HEK293 (cell line): ENCODE results near the gene SPDL1.

Source experiments
- CTCF ChIA-PET: fragments of 350-600 bp; formaldehyde crosslinking; extraction: SDS; loops from one replicate; lab custom pipeline; 2021; ENCODE audit warnings: antibody characterized with exemption; lab: Yijun Ruan, JAX
- POLR2A ChIA-PET: fragments of 300-600 bp; formaldehyde crosslinking; extraction: SDS; loops from one replicate; lab custom pipeline; 2020; ENCODE audit warnings: antibody characterized with exemption, inconsistent platforms; lab: Yijun Ruan, JAX
- H3K27ac ChIP-seq: fragments of 200-500 bp; sonication (Bioruptor generic); 2 replicates; pipeline ENCODE4 v1.5.1; 2014; ENCODE audit warnings: low read depth, low read length, control low read depth, inconsistent platforms; ENCODE audit errors: extremely low read depth
- H3K36me3 ChIP-seq, 2 experiments: fragments of 200-500 bp in 1 of 2; sonication (Bioruptor generic) in 1 of 2; 1 replicate in 1 of 2; 2 replicates in 1 of 2; pipeline ENCODE4 v1.5.1; 2014 to 2017; ENCODE audit warnings: inconsistent platforms in 2 of 2, low read length in 2 of 2; ENCODE audit not compliant: control insufficient read depth in 2 of 2, insufficient read depth in 1 of 2
- H3K4me1 ChIP-seq: fragments of 200-500 bp; sonication (Bioruptor generic); 2 replicates; pipeline ENCODE4 v1.5.1; 2014; ENCODE audit warnings: mild to moderate bottlenecking, low read length, inconsistent platforms; ENCODE audit not compliant: control insufficient read depth, insufficient read depth
- H3K4me3 ChIP-seq: 2 replicates; pipeline ENCODE4 v1.5.1; 2011; ENCODE audit warnings: low read depth, mild to moderate bottlenecking, control low read depth, low read length, moderate library complexity
- H3K9me3 ChIP-seq: fragments of 200-500 bp; sonication (Bioruptor generic); 2 replicates; pipeline ENCODE4 v1.5.1; 2014; ENCODE audit warnings: low read depth, low read length, inconsistent platforms; ENCODE audit not compliant: control insufficient read depth, insufficient read depth
- EGR2 ChIP-seq: fragments of 450-650 bp; formaldehyde crosslinking; IDR thresholded peaks from 2 replicates; pipeline ENCODE4 v1.5.1; 2016; ENCODE audit warnings: low read depth, missing biosample characterization, missing genetic modification characterization
- SCRT1 ChIP-seq: fragments of 450-650 bp; formaldehyde crosslinking; IDR thresholded peaks from 2 replicates; pipeline ENCODE4 v1.5.1; 2016; ENCODE audit warnings: missing biosample characterization, missing genetic modification characterization, borderline replicate concordance
- ZBTB48 ChIP-seq: fragments of 450-650 bp; formaldehyde crosslinking; IDR thresholded peaks from 2 replicates; pipeline ENCODE4 v1.5.1; 2016; ENCODE audit warnings: missing biosample characterization, missing genetic modification characterization
- ZEB2 ChIP-seq: fragments of 450-650 bp; formaldehyde crosslinking; IDR thresholded peaks from 2 replicates; pipeline ENCODE4 v1.5.1; 2016; ENCODE audit warnings: missing biosample characterization, missing genetic modification characterization
- ZFP41 ChIP-seq: fragments of 450-650 bp; formaldehyde crosslinking; IDR thresholded peaks from 2 replicates; pipeline ENCODE4 v1.5.1; 2016; ENCODE audit warnings: missing biosample characterization, missing genetic modification characterization, borderline replicate concordance
- ZNF132 ChIP-seq: fragments of 450-650 bp; formaldehyde crosslinking; IDR thresholded peaks from 2 replicates; pipeline ENCODE4 v1.5.1; 2017; ENCODE audit warnings: missing biosample characterization, missing genetic modification characterization, borderline replicate concordance
- ZNF416 ChIP-seq: fragments of 450-650 bp; formaldehyde crosslinking; IDR thresholded peaks from 2 replicates; pipeline ENCODE4 v1.5.1; 2016; ENCODE audit warnings: missing biosample characterization, missing genetic modification characterization
- ZNF561 ChIP-seq: fragments of 450-650 bp; IDR thresholded peaks from 2 replicates; pipeline ENCODE4 v1.5.1; 2018; ENCODE audit warnings: missing biosample characterization, missing genetic modification characterization, borderline replicate concordance
- ZNF585B ChIP-seq: fragments of 450-650 bp; formaldehyde crosslinking; IDR thresholded peaks from 2 replicates; pipeline ENCODE4 v1.5.1; 2016; ENCODE audit warnings: missing biosample characterization, missing genetic modification characterization
- ZNF791 ChIP-seq: fragments of 450-650 bp; formaldehyde crosslinking; IDR thresholded peaks from 2 replicates; pipeline ENCODE4 v1.5.1; 2016; ENCODE audit warnings: missing biosample characterization, missing genetic modification characterization
- TF ChIP-seq, protein P1 (sequence below): fragments of 450-650 bp; formaldehyde crosslinking; IDR thresholded peaks from 2 replicates; pipeline ENCODE4 v1.5.1; 2017; ENCODE audit warnings: missing biosample characterization, missing genetic modification characterization
- TF ChIP-seq, protein P2 (sequence below): fragments of 450-650 bp; formaldehyde crosslinking; IDR thresholded peaks from 2 replicates; pipeline ENCODE4 v1.5.1; 2016; ENCODE audit warnings: missing biosample characterization, missing genetic modification characterization
- TF ChIP-seq, protein P3 (sequence below): fragments of 450-650 bp; formaldehyde crosslinking; IDR thresholded peaks from 2 replicates; pipeline ENCODE4 v1.5.1; 2016; ENCODE audit warnings: missing biosample characterization, missing genetic modification characterization
- TF ChIP-seq, protein P4 (sequence below): fragments of 450-650 bp; formaldehyde crosslinking; IDR thresholded peaks from 2 replicates; pipeline ENCODE4 v1.5.1; 2016; ENCODE audit warnings: missing biosample characterization, missing genetic modification characterization

Gene SPDL1

DNA sequence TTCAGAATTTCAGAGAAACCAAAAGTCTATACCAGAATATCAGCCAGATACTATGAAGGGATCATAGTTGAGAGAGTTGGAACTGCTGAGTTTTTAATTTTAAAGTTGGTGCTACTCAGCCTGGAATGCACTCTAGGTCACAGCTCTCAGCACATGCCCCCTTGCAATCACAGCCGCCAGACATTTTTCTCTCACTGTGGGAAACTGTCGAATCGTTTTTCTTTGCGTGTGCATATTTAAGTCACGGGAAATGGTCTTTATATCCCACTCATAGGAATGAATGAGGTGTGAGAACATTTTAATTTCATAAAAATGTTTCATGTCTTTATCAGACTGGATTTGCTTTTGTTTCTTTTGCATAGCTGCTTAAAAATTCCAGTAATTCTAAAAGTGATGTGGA lies 12.2 kb upstream of the SPDL1 start (continued):
- TF ChIP-seq, protein P1, sequence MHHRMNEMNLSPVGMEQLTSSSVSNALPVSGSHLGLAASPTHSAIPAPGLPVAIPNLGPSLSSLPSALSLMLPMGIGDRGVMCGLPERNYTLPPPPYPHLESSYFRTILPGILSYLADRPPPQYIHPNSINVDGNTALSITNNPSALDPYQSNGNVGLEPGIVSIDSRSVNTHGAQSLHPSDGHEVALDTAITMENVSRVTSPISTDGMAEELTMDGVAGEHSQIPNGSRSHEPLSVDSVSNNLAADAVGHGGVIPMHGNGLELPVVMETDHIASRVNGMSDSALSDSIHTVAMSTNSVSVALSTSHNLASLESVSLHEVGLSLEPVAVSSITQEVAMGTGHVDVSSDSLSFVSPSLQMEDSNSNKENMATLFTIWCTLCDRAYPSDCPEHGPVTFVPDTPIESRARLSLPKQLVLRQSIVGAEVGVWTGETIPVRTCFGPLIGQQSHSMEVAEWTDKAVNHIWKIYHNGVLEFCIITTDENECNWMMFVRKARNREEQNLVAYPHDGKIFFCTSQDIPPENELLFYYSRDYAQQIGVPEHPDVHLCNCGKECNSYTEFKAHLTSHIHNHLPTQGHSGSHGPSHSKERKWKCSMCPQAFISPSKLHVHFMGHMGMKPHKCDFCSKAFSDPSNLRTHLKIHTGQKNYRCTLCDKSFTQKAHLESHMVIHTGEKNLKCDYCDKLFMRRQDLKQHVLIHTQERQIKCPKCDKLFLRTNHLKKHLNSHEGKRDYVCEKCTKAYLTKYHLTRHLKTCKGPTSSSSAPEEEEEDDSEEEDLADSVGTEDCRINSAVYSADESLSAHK (tag by site-specific recombination), result no peak
- TF ChIP-seq ZNF416 (no peak), ZNF132 (no peak), ZFP41 (tag by site-specific recombination) (no peak), ZNF561 (tag by site-specific recombination) (no peak), SCRT1 (tag by site-specific recombination) (no peak), EGR2 (tag by site-specific recombination) (no peak)
- TF ChIP-seq, protein P2, sequence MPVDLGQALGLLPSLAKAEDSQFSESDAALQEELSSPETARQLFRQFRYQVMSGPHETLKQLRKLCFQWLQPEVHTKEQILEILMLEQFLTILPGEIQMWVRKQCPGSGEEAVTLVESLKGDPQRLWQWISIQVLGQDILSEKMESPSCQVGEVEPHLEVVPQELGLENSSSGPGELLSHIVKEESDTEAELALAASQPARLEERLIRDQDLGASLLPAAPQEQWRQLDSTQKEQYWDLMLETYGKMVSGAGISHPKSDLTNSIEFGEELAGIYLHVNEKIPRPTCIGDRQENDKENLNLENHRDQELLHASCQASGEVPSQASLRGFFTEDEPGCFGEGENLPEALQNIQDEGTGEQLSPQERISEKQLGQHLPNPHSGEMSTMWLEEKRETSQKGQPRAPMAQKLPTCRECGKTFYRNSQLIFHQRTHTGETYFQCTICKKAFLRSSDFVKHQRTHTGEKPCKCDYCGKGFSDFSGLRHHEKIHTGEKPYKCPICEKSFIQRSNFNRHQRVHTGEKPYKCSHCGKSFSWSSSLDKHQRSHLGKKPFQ (tag by site-specific recombination), result no peak

DNA sequence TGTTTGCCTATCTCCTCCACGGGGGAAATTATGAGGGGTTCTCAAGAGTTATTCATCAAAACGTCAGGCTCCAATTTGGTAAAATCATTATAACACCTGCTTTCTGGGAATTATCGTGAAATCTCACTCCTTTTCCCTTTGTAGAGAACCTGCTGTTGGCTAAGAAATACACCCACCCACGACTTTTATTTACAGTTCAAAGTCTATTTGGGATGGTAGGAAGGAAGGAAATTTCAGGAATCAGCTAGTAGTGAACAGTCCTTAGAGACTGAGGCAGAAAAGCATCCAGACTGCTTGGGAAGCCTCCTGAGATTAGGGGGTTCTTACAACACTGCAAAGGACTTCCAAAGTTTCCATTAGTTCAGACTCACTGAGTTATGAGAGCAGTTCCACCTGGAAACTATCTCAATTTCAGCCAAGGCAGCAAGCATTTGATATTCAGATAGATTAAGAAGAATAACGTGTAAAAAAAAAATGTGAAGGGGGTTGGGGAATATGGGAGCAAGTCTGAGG lies 9.4 kb upstream of the SPDL1 start:
- Histone ChIP-seq H3K4me3 (no peak overlapping the region), H3K36me3 (no peaks in the 10 kb centered on the region), H3K4me1 (no peaks in the 10 kb centered on the region), H3K27ac (no peak overlapping the region), H3K9me3 (no peaks in the 10 kb centered on the region)
- no peak for TF ChIP-seq ZNF585B
- no peak for TF ChIP-seq ZNF791
- CTCF ChIA-PET, result interaction anchor here (0.7 kb wide), 1 partner anchor 274 kb away, joined by 3 read pairs; no protein-coding TSS in a partner anchor
- POLR2A ChIA-PET, result no interaction called here

DNA sequence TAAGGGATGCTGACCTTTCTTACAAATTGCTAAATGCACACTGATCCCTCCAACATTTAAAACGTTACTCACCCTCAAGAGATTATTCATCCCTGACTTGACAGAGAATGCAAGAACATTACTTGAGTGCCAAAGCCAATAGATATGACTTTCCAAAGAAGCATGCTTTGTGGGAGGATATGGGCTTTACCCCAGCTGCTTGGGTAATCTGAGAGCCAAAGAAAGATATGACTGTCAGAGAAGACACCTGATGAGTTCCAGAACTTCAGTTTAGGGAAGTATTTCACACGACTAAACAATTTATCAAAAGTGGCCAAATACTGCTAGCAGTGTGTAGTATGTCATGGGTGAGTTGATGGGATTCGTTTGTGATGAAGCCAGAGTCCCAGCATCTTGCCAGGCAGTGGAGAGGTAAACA lies 7.4 kb upstream of the SPDL1 start:
- H3K4me1 ChIP-seq, result no peaks in the 10 kb centered on the region
- ChIA-PET CTCF (interaction anchor here (0.6 to 0.7 kb wide), 2 partner anchors 306 to 629 kb away, joined by 4 read pairs; no protein-coding TSS in a partner anchor), POLR2A (no interaction called here)
- no peak overlapping the region for H3K4me3 ChIP-seq
- no peaks in the 10 kb centered on the region for H3K36me3 ChIP-seq
- no peak overlapping the region for H3K27ac ChIP-seq
- no peak for TF ChIP-seq ZEB2
- TF ChIP-seq ZBTB48 (tag by site-specific recombination), result no peak
- TF ChIP-seq, protein P3, sequence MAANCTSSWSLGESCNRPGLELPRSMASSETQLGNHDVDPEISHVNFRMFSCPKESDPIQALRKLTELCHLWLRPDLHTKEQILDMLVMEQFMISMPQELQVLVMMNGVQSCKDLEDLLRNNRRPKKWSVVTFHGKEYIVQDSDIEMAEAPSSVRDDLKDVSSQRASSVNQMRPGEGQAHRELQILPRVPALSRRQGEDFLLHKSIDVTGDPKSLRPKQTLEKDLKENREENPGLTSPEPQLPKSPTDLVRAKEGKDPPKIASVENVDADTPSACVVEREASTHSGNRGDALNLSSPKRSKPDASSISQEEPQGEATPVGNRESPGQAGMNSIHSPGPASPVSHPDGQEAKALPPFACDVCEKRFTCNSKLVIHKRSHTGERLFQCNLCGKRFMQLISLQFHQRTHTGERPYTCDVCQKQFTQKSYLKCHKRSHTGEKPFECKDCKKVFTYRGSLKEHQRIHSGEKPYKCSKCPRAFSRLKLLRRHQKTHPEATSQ (tag by site-specific recombination), result no peak
- TF ChIP-seq, protein P4, sequence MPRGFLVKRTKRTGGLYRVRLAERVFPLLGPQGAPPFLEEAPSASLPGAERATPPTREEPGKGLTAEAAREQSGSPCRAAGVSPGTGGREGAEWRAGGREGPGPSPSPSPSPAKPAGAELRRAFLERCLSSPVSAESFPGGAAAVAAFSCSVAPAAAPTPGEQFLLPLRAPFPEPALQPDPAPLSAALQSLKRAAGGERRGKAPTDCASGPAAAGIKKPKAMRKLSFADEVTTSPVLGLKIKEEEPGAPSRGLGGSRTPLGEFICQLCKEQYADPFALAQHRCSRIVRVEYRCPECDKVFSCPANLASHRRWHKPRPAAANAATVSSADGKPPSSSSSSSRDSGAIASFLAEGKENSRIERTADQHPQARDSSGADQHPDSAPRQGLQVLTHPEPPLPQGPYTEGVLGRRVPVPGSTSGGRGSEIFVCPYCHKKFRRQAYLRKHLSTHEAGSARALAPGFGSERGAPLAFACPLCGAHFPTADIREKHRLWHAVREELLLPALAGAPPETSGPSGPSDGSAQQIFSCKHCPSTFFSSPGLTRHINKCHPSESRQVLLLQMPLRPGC, result no peak
- H3K9me3 ChIP-seq, result no peaks in the 10 kb centered on the region
